K562 treated with DMSO at 1 percent for 12 hours (cell line): ENCODE data around the gene KRTAP3-3. TPM values are rescaled to one million over a fixed set of nuclear protein-coding genes. Genes with fewer than 3 reads are reported as not detected.

Source experiments
- total RNA-seq: library from RNA; unstranded; fragments of 300-600 nt; gene quantifications from 2 replicates; pipeline ENCODE4 v1.2.3, GENCODE V29; 2022; ENCODE audit not compliant: insufficient read depth

Gene KRTAP3-3
- total RNA-seq = not detected in 2 replicates

DNA sequence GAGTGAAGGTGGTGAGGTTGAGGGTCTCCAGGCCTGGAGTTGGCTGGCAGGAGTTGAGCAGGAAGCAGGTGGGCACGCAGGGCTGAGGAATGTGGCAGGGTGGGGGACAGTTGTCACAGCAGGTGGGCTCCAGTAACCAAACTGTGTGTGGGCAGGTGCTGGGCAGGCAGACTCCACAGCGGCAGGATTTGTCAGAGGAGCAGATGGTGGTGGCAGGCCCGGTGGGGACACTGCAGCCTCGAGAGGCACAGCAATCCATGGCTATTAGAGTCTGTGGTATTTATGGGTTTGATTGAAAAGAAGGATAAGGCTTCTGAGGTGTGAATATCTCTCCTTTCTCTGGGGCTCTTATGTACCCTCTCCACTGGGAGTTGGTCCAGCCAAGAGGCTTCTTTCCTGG, at the start of gene KRTAP3-3:
KRTAP3-3 (minus strand) TSS at position 326 of the 400 bp plus-strand sequence; CDS start at position 259, 67 bp downstream.

DNA sequence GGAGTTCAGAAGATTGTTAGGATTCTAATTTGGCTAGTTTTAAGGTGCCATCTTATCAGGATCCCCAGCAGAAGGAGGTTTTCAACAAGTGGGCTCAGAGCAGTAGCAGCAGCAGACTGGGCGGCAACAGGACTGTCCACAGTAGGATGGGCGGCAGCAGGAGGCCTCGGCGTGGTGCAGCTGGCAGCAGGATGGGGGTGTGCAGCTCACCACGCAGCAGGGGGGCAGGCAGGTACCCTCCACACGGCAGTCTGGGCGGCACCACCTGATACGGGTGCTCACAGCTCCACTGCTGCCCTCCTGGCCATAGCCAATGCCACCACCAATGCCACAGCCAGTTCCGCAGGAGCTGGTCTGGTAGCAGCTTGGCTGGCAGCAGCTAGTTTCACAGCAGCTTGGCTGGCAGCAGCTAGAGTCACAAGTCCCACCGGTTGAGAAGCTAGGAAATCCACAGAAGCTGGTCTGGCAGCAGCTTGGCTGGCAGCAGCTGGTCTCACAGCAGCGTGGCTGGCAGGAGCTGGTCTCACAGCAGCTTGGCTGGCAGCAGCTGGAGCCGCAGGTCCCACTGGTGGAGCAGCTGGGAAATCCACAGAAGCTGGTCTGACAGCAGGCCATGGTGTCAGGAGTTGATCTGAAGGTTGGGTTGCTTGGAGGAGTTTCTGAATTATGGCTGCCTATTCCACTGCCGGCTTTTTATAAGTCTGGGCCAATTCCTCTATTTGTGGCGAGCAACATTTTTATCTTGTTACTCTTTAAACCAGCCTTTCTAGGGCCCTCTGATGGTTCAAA, 47.0 kb upstream of the KRTAP3-3 start, which contains the start of gene KRTAP1-1:
KRTAP1-1 (minus strand) TSS at position 668 of the 789 bp plus-strand sequence; CDS start at position 615, 53 bp downstream.

DNA sequence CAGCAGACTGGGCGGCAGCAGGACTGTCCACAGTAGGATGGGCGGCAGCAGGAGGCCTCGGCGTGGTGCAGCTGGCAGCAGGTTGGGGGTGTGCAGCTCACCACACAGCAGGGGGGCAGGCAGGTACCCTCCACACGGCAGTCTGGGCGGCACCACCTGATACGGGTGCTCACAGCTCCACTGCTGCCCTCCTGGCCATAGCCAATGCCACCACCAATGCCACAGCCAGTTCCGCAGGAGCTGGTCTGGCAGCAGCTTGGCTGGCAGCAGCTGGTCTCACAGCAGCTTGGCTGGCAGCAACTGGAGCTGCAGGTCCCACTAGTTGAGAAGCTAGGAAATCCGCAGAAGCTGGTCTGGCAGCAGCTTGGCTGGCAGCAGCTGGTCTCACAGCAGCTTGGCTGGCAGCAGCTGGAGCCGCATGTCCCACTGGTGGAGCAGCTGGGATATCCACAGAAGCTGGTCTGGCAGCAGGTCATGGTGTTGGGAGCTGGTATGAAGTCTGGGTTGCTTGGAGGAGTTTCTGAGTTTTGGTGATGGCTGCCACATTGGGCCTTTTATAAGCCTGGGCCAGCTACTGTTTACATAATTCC, 40.5 kb upstream of the KRTAP3-3 start, which contains the start of gene KRTAP1-3:
KRTAP1-3 (minus strand) TSS at position 529 of the 590 bp plus-strand sequence; CDS start at position 476, 53 bp downstream.

DNA sequence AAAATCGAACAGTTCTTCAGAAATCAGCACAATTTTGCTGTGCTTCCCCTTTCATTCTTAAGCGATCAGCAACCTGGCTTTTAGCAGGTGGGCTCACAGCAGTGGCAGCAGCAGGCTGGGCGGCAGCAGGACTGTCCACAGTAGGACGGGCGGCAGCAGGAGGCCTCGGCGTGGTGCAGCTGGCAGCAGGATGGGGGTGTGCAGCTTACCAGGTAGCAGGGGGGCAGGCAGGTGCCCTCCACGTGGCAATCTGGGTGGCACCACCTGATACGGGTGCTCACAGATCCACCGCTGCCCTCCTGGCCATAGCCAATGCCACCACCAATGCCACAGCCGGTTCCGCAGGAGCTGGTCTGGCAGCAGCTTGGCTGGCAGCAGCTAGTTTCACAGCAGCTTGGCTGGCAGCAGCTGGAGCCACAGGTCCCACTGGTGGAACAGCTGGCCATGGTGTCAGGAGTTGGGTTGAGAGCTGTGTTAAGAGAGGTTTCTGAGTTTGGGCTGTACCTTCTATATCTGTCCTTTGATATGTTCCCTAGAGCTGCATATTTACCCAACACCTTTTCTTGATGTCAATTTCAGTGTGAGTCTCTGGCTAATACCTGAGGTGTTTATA, 35.8 kb upstream of the KRTAP3-3 start, which contains the start of gene KRTAP1-4:
KRTAP1-4 (minus strand) TSS at position 563 of the 613 bp plus-strand sequence; CDS start at position 446, 117 bp downstream.

DNA sequence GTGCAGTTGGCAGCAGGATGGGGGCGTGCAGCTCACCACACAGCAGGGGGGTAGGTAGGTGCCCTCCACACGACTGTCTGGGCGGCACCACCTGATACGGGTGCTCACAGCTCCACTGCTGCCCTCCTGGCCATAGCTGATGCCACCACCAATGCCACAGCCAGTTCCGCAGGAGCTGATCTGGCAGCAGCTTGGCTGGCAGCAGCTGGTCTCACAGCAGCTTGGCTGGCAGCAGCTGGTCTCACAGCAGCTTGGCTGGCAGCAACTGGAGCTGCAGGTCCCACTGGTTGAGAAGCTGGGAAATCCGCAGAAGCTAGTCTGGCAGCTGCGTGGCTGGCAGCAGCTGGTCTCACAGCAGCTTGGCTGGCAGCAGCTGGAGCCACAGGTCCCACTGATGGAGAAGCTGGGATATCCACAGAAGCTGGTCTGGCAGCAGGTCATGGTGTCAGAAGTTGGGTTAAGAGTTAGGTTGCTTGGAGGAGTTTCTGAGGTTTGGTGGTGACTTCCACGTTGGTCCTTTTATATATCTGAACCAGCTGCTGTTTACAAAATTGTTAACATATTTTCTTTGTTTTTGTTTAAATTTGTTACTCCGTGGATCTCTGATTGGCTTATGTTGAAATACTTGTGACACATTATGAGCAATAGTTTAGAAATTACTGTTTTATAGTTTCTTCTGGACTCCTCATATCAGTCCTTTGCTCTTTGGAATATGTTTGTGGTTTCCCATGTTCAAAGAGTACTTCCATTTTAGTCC, 32.9 kb upstream of the KRTAP3-3 start, which contains the start of gene KRTAP1-5:
KRTAP1-5 (minus strand) TSS at position 494 of the 757 bp plus-strand sequence; CDS start at position 441, 53 bp downstream.

DNA sequence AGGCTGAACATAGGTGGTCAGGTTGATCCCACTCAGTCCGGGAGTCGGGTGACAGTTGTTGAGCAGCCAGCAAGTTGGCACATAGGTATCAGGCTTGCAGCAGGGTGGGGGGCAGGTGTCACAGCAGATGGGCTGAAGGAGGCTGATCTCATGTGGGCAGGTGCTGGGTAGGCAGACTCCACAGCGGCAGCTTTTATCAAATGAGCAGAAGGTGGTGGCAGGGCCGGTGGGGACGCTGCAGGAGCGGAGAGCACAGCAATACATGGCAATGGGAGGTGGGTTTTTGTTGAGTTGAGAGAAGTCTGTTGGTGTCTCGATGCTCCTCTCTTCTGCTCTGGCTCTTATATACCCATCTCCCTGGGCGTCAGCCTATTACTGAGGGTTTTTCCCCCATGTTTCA, 14.8 kb upstream of the KRTAP3-3 start, which contains the start of gene KRTAP3-1:
KRTAP3-1 (minus strand) TSS at position 318 of the 400 bp plus-strand sequence; CDS start at position 264, 54 bp downstream.

DNA sequence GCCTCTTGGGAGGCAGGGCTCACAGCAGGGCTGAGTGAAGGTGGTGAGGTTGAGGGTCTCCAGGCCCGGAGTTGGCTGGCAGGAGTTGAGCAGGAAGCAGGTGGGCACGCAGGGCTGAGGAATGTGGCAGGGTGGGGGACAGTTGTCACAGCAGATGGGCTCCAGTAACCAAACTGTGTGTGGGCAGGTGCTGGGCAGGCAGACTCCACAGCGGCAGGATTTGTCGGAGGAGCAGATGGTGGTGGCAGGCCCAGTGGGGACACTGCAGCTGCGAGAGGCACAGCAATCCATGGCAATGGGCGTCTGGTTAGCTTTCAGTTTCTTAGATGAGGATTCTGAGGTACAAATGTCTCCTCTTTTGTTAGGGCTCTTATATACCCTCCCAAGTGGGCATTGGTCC, 5.6 kb upstream of the KRTAP3-3 start, which contains the start of gene KRTAP3-2:
KRTAP3-2 (minus strand) TSS at position 344 of the 400 bp plus-strand sequence; CDS start at position 291, 53 bp downstream.

DNA sequence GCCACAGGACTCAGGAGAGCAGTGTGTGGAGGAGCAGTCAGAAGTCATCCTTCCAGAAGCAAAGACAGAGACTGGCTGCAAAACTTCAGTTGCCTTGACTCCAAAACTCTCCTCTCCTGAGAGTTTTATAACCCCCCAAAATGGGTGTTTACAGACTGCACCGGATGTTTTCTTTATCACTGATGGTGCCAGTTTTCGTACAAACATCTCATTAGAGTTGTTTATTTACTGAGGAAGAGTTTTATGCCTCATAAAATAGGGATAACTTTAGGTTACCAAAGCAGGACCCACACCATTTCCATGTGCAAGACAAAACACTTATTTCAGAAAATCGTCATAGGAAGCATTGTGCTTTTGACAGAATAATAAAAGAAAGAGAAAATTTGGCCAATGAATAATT, 9.7 kb downstream of the KRTAP3-3 start, which contains the start of gene KRT40:
KRT40 (minus strand) TSS at position 101 of the 400 bp plus-strand sequence; CDS start at position 48, 53 bp downstream.

DNA sequence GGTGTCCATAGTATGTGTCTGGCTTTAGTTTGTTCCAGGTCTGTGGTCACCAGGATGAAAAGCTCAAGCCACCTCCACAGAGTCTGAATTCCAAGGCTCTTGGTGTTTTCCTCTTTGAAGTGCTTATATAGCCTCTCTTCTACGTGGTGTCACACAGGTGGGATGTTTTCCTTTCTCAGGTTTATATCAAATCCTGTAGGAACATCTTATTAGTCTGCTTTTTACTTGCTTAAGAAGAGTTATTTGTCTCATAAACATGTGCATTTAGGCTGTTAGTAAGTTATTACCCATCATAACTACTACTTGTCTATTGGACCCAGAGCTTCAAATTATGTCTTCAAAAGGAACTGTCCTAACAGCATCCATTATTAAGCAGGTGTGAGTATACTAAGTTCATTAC, 27.1 kb downstream of the KRTAP3-3 start, which contains the start of gene KRT39:
KRT39 (minus strand) TSS at position 101 of the 400 bp plus-strand sequence; CDS start at position 9, 92 bp downstream.

Other genes starting within 250 kb of the KRTAP3-3 start
- gene KRT25, start 238.8 kb downstream of the KRTAP3-3 start, total RNA-seq = not detected in 2 replicates
- gene KRT26, start 222.0 kb downstream of the KRTAP3-3 start, total RNA-seq = not detected in 2 replicates
- gene KRT27, start 211.6 kb downstream of the KRTAP3-3 start, total RNA-seq = not detected in 2 replicates
- gene KRT28, start 194.2 kb downstream of the KRTAP3-3 start, total RNA-seq = not detected in 2 replicates
- gene KRT10, start 171.6 kb downstream of the KRTAP3-3 start, total RNA-seq = 75.7 and 82.5 TPM in 2 replicates
- 4.0 and 9.9 TPM in 2 replicates for gene KRT12, start 126.9 kb downstream of the KRTAP3-3 start, total RNA-seq
- not detected in 2 replicates for gene KRT20, start 108.9 kb downstream of the KRTAP3-3 start, total RNA-seq
- gene KRT23, start 56.5 kb downstream of the KRTAP3-3 start, total RNA-seq = not detected in 2 replicates
- not detected in 2 replicates for gene KRT39, start 27.2 kb downstream of the KRTAP3-3 start, total RNA-seq
- gene KRT40, start 9.8 kb downstream of the KRTAP3-3 start, total RNA-seq = not detected in 2 replicates
- not detected in 2 replicates for gene KRTAP3-2, start 5.7 kb upstream of the KRTAP3-3 start, total RNA-seq
- gene KRTAP3-1, start 15.0 kb upstream of the KRTAP3-3 start, total RNA-seq = not detected in 2 replicates
- not detected in 2 replicates for gene KRTAP1-5, start 33.0 kb upstream of the KRTAP3-3 start, total RNA-seq
- gene KRTAP1-4, start 36.0 kb upstream of the KRTAP3-3 start, total RNA-seq = not detected in 2 replicates
- gene KRTAP1-3, start 40.7 kb upstream of the KRTAP3-3 start, total RNA-seq = not detected in 2 replicates
- gene KRTAP1-1, start 47.3 kb upstream of the KRTAP3-3 start, total RNA-seq = not detected in 2 replicates
- not detected in 2 replicates for gene KRTAP2-1, start 53.2 kb upstream of the KRTAP3-3 start, total RNA-seq
- gene KRTAP2-2, start 61.1 kb upstream of the KRTAP3-3 start, total RNA-seq = not detected in 2 replicates
- not detected in 2 replicates for gene KRTAP2-3, start 66.0 kb upstream of the KRTAP3-3 start, total RNA-seq
- gene KRTAP2-4, start 71.7 kb upstream of the KRTAP3-3 start, total RNA-seq = not detected in 2 replicates
- gene KRTAP4-7, start 90.0 kb upstream of the KRTAP3-3 start, total RNA-seq = not detected in 2 replicates
- gene KRTAP4-8, start 104.0 kb upstream of the KRTAP3-3 start, total RNA-seq = not detected in 2 replicates
- not detected in 2 replicates for gene KRTAP4-16, start 108.0 kb upstream of the KRTAP3-3 start, total RNA-seq
- not detected in 2 replicates for gene KRTAP4-9, start 111.2 kb upstream of the KRTAP3-3 start, total RNA-seq
- not detected in 2 replicates for gene KRTAP4-11, start 124.2 kb upstream of the KRTAP3-3 start, total RNA-seq
- not detected in 2 replicates for gene KRTAP4-12, start 130.0 kb upstream of the KRTAP3-3 start, total RNA-seq
- gene KRTAP4-6, start 146.4 kb upstream of the KRTAP3-3 start, total RNA-seq = not detected in 2 replicates
- gene KRTAP4-5, start 155.7 kb upstream of the KRTAP3-3 start, total RNA-seq = not detected in 2 replicates
- gene KRTAP4-4, start 166.6 kb upstream of the KRTAP3-3 start, total RNA-seq = not detected in 2 replicates
- gene KRTAP4-3, start 174.1 kb upstream of the KRTAP3-3 start, total RNA-seq = not detected in 2 replicates
- gene KRTAP4-2, start 184.1 kb upstream of the KRTAP3-3 start, total RNA-seq = not detected in 2 replicates
- gene KRTAP4-1, start 190.7 kb upstream of the KRTAP3-3 start, total RNA-seq = not detected in 2 replicates
- not detected in 2 replicates for gene KRTAP9-1, start 195.7 kb upstream of the KRTAP3-3 start, total RNA-seq
- not detected in 2 replicates for gene KRTAP9-2, start 232.5 kb upstream of the KRTAP3-3 start, total RNA-seq
- gene KRTAP9-3, start 238.3 kb upstream of the KRTAP3-3 start, total RNA-seq = not detected in 2 replicates
- gene KRTAP9-8, start 243.8 kb upstream of the KRTAP3-3 start, total RNA-seq = not detected in 2 replicates